Nephron (organoid): Measurements from ENCODE around the gene PGAP6.

ENCODE experiments used
- H3K27ac Mint-ChIP-seq, 3 experiments: 2 replicates each; pipeline ENCODE4 v1.8.0; 2020; ENCODE audit warnings: mixed read lengths in 3 of 3, mild to moderate bottlenecking in 2 of 3, moderate library complexity in 1 of 3
- H3K27me3 Mint-ChIP-seq: 2 replicates; pipeline ENCODE4 v1.8.0; 2021; ENCODE audit warnings: low read depth, mild to moderate bottlenecking, moderate library complexity, mixed read lengths
- H3K36me3 Mint-ChIP-seq: 2 replicates; pipeline ENCODE4 v1.8.0; 2020; ENCODE audit warnings: low read depth, mixed read lengths
- H3K4me1 Mint-ChIP-seq: 2 replicates; pipeline ENCODE4 v1.8.0; 2020; ENCODE audit warnings: mixed read lengths
- H3K4me3 Mint-ChIP-seq, 3 experiments: 2 replicates each; pipeline ENCODE4 v1.8.0; 2020; ENCODE audit warnings: mild to moderate bottlenecking in 3 of 3, mixed read lengths in 3 of 3, moderate library complexity in 2 of 3
- H3K9me3 Mint-ChIP-seq: 2 replicates; pipeline ENCODE4 v1.8.0; 2020; ENCODE audit warnings: mixed read lengths
- TF ChIP-seq, protein P1 (sequence below), 3 experiments: fragments of 200-600 bp; sonication (generic); IDR thresholded peaks; one replicate each; pipeline ENCODE4 v1.5.0; 2021; ENCODE audit warnings: antibody characterized with exemption in 3 of 3; ENCODE audit not compliant: unreplicated experiment in 3 of 3

The PGAP6 gene

DNA sequence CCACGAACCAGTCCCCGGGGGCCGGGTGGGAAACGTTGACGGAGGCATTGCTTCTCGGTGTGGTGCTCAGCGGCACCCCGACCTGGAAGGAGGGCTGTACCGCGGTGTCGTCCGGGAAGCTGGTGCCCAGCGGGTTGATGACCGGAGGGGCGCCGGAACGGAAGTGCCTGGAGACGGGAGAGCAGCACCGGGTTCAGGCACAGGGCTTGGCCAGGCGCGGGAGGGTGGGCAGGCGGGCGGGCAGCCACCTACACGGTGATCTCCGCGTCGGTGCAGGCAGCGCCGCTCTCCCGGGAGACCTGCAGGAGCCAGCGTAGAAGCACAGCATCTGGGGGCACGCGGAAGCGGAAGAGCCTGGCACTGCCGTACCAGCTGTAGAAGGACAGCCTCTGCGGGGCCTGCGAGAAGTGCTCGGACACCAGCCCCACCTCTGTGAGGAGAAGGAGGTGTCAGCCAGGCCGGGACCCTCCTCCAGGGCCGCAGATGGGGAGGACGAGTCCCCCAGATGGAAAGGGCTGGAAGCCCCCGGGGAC, 4.3 kb downstream of the PGAP6 start:
- Mint-ChIP-seq H3K4me1 (peaks cover 2% of the 10 kb centered on the region), H3K4me3 (no peak overlapping the region), H3K9me3 (no peaks in the 10 kb centered on the region), H3K36me3 (peaks cover 4% of the 10 kb centered on the region), H3K27me3 (peaks cover under 1% of the 10 kb centered on the region), H3K27ac (no peak overlapping the region)
- TF ChIP-seq, protein P1, sequence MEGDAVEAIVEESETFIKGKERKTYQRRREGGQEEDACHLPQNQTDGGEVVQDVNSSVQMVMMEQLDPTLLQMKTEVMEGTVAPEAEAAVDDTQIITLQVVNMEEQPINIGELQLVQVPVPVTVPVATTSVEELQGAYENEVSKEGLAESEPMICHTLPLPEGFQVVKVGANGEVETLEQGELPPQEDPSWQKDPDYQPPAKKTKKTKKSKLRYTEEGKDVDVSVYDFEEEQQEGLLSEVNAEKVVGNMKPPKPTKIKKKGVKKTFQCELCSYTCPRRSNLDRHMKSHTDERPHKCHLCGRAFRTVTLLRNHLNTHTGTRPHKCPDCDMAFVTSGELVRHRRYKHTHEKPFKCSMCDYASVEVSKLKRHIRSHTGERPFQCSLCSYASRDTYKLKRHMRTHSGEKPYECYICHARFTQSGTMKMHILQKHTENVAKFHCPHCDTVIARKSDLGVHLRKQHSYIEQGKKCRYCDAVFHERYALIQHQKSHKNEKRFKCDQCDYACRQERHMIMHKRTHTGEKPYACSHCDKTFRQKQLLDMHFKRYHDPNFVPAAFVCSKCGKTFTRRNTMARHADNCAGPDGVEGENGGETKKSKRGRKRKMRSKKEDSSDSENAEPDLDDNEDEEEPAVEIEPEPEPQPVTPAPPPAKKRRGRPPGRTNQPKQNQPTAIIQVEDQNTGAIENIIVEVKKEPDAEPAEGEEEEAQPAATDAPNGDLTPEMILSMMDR (IDR thresholded peaks at IDR 0.05; ENCODE audit: unreplicated experiment in 3 of 3) = no peak

DNA sequence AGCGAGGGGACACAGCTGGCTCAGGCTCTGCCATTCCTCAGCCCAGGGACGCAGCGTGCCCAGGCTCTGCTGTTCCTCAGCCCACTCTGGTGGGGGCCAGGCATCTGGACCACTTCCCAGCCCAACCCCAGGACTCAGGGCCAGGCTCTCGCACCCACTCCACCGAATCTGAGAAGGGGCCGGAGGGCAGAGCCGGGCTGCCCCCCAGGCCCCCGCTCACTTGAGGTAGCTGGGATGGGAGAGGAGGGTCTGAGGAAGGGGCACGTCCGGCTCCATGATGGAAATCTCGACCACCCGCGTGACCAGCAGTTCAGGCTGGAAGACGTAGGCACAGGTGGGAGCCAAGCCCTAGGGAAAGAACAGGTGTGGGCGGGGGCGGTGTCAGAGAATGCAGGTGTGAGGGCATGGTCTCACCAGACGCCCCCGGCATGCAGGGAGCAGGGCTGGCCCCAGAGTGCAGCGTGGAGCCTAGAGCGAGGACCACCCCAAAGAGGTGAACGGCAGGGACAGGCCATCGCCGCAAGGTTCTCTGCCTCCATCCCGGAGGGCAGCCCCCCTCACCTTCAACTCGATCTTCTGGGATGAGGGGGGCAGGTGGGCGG, 4.9 kb downstream of the PGAP6 start:
- Mint-ChIP-seq H3K4me1 (peaks cover under 1% of the 10 kb centered on the region), H3K36me3 (peaks cover 4% of the 10 kb centered on the region), H3K27me3 (no peaks in the 10 kb centered on the region), H3K27ac (no peak overlapping the region), H3K9me3 (no peaks in the 10 kb centered on the region), H3K4me3 (no peak overlapping the region)
- TF ChIP-seq, protein P1 (IDR thresholded peaks at IDR 0.05; ENCODE audit: unreplicated experiment in 3 of 3) = no peak

DNA sequence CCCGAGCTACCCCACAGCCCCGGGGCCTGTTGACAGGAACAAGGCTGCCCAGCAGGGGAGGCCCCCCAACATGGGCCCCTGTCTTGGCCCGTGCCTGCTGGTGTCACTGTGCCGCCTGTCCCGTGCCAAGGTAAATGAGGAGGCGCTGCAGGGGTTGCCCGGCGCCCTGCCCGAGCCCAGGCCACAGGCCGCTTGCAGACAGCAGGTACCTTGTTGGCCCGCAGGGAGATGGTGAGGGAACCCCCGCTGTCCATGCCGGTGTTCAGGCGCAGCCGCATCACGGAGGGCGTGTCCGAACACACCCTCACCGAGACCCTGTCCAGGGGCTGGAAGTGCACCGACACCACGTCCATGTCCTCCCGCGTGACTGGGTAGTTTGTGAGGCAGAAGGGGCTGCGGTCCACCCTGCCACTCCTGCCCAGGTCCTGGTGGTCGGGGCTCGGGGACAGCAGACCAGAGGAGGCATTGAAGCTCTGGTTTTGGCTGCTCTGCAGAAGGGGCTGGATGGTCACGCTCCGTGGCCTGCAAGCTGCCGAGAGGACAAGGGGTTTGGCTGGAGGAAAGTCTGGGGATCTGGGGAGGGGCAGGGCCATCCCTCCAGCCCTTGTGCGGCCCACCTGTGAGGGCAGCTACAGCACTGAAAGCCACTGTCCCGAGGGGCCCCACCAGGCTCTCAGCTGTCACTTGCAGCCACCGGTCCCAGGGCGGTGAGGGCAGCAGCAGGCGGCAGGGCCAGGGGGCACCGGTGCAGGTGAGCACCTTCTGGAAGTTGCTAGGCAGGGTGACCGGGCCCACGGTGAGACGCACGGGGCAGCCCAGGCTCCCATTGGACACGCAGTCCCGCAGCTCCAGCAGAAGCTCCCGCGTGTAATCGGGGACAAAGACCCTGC, 5.6 kb downstream of the PGAP6 start:
- H3K27me3 Mint-ChIP-seq = no peaks in the 10 kb centered on the region
- peaks cover 4% of the 10 kb centered on the region for H3K4me1 Mint-ChIP-seq
- TF ChIP-seq, protein P1 (IDR thresholded peaks at IDR 0.05; ENCODE audit: unreplicated experiment in 3 of 3) = no peak
- peaks cover 4% of the 10 kb centered on the region for H3K36me3 Mint-ChIP-seq
- no peak overlapping the region for H3K4me3 Mint-ChIP-seq
- H3K9me3 Mint-ChIP-seq = no peaks in the 10 kb centered on the region
- H3K27ac Mint-ChIP-seq = no peak overlapping the region

DNA sequence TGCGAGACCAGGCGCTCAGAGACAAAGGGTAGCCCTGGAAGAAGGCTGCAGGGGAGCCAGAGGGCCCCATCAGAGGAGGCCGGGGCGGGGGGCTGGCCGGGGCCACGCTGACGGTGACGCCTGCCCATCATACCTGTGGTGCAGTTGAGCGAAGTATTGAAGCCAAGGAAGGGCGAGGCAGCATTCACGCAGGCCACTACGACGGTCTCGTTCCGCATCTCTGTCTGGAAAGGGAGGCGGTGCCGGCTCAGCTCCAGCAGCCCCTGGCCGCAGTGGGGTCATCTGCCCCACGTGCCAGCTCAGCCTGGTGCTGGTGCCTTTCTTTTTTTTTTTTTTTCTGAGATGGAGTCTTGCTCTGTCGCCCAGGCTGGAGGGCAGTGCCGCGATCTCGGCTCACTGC, 6.6 kb downstream of the PGAP6 start:
- Mint-ChIP-seq H3K27me3 (no peaks in the 10 kb centered on the region), H3K4me3 (no peak overlapping the region), H3K4me1 (peaks cover 12% of the 10 kb centered on the region), H3K36me3 (peaks cover 4% of the 10 kb centered on the region), H3K9me3 (no peaks in the 10 kb centered on the region), H3K27ac (no peak overlapping the region)
- TF ChIP-seq, protein P1 (IDR thresholded peaks at IDR 0.05; ENCODE audit: unreplicated experiment in 3 of 3) = no peak

DNA sequence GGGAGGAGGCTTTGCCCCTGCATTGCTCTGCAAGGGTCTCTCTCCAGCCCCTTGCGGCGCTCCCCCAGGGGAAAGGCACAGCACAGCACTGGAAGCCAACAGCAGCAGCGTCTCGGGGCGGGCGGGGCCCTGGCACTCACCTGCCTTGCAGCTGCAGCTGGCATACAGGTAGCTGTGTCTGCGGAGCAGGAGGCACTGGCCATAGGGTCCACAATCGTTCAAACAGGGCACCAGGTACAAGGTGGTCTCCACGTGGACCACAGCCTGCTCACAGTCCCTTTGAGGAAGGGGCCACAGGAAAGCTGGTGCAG, 7.2 kb downstream of the PGAP6 start:
- peaks cover 13% of the 10 kb centered on the region for H3K4me1 Mint-ChIP-seq
- no peak overlapping the region for H3K4me3 Mint-ChIP-seq
- TF ChIP-seq, protein P1 (IDR thresholded peaks at IDR 0.05; ENCODE audit: unreplicated experiment in 3 of 3) = no peak
- H3K9me3 Mint-ChIP-seq = no peaks in the 10 kb centered on the region
- no peak overlapping the region for H3K27ac Mint-ChIP-seq
- no peaks in the 10 kb centered on the region for H3K27me3 Mint-ChIP-seq
- peaks cover 4% of the 10 kb centered on the region for H3K36me3 Mint-ChIP-seq
